T-helper 2 cell (primary cell): ENCODE data around the gene CUX1.

Source experiments
- DNase-seq, 5 experiments: peaks; one replicate each; pipeline versions ENCODE4 v3.0.0 to v3.0.0-alpha.2; 2012 to 2022

The CUX1 gene

GRCh38 chr7:101898106-101898505, 80.7 kb downstream of the CUX1 start:
- DNase-seq = no peak

- DNase-seq = no peak
Measured at GRCh38 chr7:101899616-101900015, 82.2 kb downstream of the CUX1 start.

- no peak for DNase-seq
Measured at GRCh38 chr7:101900103-101900502, 82.7 kb downstream of the CUX1 start.

GRCh38 chr7:101901661-101902491, 84.5 kb downstream of the CUX1 start:
- no peak for DNase-seq

DNA sequence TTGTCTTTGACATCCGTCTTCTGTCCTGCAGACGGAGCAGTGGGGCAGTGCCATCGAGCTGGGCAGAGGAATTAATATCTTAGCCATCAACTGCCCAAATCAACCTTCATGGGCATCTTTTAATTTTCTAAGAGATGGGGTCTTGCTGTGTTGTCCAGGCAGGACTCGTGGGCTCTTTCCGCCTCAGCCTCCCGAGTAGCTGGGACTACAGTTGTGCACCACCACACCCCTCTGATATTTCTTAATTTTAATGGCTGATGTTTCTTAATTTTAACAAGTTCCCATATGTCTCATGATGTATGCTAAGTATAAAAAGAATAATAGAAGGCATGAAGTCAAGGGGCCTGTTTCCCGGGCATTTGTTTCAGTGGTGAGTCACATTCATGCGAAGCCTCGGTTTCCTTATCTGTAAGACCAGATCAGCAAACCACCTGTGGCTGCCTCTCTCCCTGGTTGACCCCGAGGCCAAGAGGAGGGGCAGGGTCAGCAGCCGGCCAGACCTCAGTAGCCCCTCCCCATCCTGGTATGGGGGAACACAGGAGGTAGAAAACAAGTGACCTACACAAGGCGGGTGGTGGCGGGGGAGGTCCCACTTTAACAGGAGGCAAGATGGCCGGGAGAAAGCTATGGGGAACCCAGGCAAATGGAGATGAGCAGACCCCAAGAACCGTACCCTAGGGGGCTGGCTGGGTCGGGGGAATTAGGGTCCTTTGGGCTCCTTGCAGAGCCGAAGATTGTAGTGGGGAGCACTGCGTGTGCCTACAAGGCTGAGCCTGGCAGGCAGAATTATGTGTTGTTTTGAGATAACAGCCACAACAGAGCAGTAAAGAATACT, 85.5 kb downstream of the CUX1 start:
- DNase-seq = no peak

GRCh38 chr7:101903515-101903868, 86.1 kb downstream of the CUX1 start:
- no peak for DNase-seq

DNA sequence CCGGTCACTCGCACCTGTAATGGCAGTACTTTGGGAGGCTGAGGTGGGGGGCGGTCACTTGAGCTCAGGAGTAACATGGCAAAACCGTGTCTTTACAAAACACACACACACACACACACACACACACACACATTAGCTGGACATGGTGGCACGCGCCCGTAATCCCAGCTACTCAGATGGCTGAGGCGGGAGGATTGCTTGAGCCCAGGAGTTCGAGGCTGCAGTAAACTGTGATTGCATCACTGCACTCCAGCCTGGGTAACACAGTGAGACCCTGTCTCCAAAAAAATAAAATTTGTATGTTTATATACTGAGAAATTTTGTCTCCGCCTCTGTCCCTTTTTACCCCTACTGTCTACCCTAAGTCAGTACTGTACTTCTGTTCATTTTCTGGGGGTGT, 86.6 kb downstream of the CUX1 start:
- DNase-seq = no peak

- DNase-seq = no peak
Measured at GRCh38 chr7:101905203-101905865, 87.9 kb downstream of the CUX1 start.

GRCh38 chr7:101906291-101907240, 89.1 kb downstream of the CUX1 start:
- DNase-seq = no peak

- DNase-seq = no peak
Measured at GRCh38 chr7:101910991-101911799, 93.8 kb downstream of the CUX1 start.

DNA sequence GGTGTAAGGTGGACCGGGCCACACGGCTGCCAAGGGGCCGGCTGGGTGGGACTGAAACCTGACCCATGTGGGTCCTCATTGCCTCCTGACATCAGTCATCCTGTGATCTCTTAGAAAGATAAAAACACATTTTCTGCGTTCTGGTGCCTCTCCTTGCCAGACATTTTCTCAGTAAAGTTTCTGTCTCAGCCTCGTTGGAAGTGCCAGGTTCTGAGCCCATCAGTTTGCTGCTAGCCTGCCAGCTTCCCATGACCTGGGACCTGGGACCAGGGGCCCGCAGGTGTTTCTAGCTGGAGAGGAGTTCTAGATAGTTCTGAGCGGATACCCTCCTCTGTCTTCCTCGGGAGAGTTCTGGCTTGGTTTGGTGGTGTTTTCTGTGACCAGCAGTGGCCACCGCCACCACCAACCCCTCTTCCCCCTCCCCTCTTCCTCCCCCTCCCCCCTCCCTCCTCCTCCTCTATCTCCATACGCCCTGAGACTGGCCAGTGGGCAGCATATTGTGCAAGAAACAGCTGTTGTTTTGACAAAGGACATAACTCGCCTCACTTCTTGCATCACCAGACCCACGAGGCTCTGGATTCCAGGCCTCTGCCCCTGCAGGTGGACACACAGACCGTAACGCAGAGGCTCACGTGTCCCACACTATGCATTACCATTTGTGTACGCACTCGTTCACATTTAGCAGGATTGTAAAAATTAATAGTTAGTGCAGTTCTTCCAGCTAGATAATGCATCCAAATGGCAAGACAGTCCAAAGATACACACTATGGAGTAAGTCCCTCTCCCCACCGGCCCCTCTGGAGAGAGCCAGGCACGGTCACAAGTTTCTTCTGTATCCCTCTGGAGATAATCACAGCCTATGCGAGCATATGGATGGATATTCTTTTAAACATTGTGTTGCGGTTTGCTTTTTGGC, 94.6 kb downstream of the CUX1 start:
- no peak for DNase-seq

GRCh38 chr7:101912716-101913110, 95.3 kb downstream of the CUX1 start:
- no peak for DNase-seq

GRCh38 chr7:101913247-101913721, 95.9 kb downstream of the CUX1 start:
- no peak for DNase-seq

DNA sequence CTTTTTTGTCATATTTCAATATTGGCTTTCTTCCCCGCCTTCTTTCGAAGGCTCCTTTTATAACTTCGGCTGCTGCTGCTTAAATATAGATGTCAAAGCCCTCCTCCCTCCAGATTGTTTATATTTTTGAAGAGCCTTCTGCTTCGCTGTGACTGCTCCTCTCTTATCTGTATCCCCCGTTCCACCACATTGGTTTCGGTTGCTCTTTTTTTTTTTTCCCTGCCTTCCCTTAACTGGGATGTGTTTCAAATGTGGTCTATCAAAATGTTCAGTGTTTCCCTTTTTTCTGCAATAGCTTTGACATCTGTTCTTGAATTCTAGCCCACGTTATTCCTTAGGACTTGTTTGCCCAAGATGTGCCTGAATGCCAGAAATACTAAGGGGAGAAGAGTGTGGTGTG, 96.4 kb downstream of the CUX1 start:
- no peak for DNase-seq

DNA sequence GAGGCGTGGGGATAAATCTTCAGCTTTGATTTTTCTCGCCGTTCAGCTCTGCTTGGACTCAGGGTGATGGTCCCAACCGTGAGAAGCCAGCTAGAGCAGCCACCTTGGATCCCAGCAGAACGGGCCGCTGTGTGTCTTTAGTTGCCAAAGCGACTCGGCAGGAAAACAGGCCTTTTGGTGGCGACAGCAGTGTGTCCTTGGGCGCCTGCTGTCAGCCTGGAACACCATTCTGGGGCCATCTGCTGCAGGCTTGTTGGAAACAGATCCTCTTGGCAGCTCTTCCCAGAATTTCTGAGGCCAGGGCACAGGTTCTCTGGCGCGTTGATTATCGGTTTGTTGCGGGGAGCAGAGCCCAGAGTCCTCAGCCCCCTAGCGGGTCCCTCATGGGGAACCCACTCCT, 97.6 kb downstream of the CUX1 start:
- no peak for DNase-seq

DNA sequence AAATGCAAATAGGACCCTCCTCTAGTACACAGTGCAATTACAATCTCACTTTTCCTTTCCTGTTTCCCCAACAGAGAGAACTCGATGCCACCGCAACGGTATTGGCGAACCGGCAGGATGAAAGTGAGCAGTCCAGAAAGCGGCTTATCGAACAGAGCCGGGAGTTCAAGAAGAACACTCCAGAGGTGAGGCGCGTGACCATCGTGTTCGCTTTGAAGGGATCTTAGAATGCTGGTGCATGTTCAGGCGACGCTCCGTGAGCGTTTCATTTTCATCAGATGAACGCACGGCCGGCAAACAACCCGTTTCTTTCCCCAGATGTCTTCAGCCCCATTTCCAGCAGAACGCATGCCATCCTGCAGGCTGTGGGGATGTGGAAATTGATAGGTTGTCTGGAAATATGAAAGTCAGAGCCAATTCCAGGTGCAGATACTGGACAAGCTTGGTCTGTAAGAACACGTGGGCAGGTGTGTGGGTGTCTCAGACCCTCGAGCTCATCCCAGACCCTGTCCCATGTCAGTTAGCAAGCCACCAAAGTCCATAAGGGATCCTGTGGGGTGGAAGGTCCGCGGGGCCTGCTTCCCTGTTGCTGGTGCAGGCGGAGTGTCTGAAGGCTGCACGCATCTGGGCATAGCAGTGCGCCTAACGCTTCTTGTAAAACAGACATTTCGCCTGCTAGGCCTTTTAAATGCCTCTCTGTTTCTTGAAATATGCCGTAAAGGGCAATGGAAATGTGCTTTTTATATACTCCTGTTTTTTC, 98.8 kb downstream of the CUX1 start:
- no peak for DNase-seq

DNA sequence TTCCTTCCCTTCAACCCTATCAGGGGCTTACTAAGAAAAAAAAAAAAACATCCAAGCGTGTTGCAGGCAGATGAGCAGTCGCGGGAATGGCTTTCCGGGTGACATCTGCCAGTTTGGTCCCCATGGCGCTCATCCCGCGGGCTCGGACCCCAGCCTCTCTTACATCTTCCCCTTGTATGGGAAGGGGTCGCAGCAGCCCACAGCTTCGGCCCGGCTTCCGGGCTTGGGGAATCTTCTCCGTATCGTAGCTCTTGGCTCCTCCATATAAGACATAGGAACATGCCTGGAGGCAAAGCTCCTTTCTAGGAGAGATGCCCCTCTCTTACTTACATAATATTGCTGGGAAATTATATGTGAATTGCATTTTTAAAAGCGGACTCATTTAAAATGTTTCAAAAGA, 99.5 kb downstream of the CUX1 start:
- DNase-seq = no peak

DNA sequence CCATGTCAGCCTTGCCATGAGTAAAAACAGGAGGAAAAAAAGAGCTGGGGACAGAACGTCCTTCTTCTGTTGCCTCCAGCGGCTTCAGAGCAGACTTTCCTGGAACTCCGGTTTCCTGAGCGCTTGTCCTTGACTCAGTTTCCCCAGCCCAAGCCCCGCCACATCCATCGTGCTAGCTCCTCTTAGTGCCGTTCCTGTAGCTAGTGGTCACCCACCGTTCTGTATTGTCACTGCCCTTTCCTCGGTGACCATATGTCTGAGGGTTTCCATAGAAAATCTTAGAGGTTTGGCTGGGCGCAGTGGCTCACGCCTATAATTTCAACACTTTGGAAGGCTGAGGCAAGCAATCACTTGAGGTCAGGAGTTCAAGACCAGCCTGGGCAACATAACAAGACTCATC, 100.1 kb downstream of the CUX1 start:
- DNase-seq = no peak

DNA sequence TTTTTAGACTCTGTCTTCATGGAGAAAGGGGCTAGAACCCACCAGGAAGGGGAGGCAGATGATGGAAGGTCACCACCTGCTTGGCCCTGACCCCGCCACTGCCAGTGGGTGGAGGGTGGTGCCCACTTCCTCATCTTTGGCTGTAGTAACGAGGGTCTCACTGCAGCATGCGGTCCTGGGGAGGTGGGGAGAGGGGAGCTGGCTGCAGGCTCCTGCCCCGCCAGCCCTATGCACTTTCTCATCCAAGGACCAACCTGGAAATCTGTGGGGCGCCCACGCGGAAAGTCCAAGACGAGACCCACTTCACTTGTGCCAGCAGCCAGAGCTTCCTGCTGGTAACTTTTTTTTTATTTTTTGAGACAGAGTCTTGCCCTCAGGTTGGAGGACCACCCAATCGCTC, 101.0 kb downstream of the CUX1 start:
- DNase-seq = no peak
